ENCODE results near the gene MGARP. TPM values are rescaled to one million over a fixed set of nuclear protein-coding genes. Genes with fewer than 3 reads are reported as not detected.
A peak's percentile ranks its signal among the peaks of the same experiment; 100 is the strongest.

Gene MGARP
- polyA plus RNA-seq, 1 of the 3 experiments (the other 2 are of a cell fraction) = 22.9 TPM

GRCh38 chr4:139273835-139274234 is 6.2 kb downstream of the MGARP start:
- H4K20me1 ChIP-seq (ENCODE audit: insufficient read depth) = no peaks in the 10 kb centered on the region
- no peak overlapping the region for H3K9ac ChIP-seq
- H3K4me1 ChIP-seq (ENCODE audit: control insufficient read depth in 1 of 2, insufficient read depth in 2 of 2, low read depth in 1 of 2, low read length in 1 of 2) = peaks cover 0 to 7% of the 10 kb centered on the region in 2 experiments; a peak in 2 of 4 replicates
- H3F3A ChIP-seq (replicated peaks; ENCODE audit: insufficient read depth) = peaks cover 10% of the 10 kb centered on the region
- WGBS (ENCODE audit: low lambda C conversion rate) = 86% methylated on average over 1 of the region's 1 CpG
- ChIA-PET CTCF (no interaction called here), POLR2A (no interaction called here)
- no peak for DNase-seq
- H3K9me3 ChIP-seq = no peaks in the 10 kb centered on the region
- no peak overlapping the region for H3K4me2 ChIP-seq
- no peaks in the 10 kb centered on the region for H3K27me3 ChIP-seq (ENCODE audit: insufficient read depth)
- no peaks in the 10 kb centered on the region for H3K36me3 ChIP-seq (replicated peaks in 1 of 2; ENCODE audit: control insufficient read depth in 1 of 2, insufficient read depth in 2 of 2, low read length in 1 of 2)
- H3K9me2 ChIP-seq = no peaks in the 10 kb centered on the region
- H3K79me2 ChIP-seq (ENCODE audit: insufficient read depth) = no peaks in the 10 kb centered on the region
- H3K4me3 ChIP-seq (ENCODE audit: low read depth in 2 of 2, low read length in 1 of 2) = no peak overlapping the region
- TF ChIP-seq USF1 (IDR thresholded peaks at IDR 0.05; ENCODE audit: borderline replicate concordance, low read depth) = no peak
- TF ChIP-seq FOXM1 (IDR thresholded peaks at IDR 0.05; ENCODE audit: low read depth) = no peak
- no peak for TF ChIP-seq FOXJ3 (CRISPR knock-in tag; IDR thresholded peaks at IDR 0.05)
- no peak for TF ChIP-seq RCOR1 (IDR thresholded peaks at IDR 0.05; ENCODE audit: low read length)
- TF ChIP-seq RFX5 (IDR thresholded peaks at IDR 0.05; ENCODE audit: low read length) = no peak
- no peak for TF ChIP-seq TEAD4 (IDR thresholded peaks at IDR 0.05; ENCODE audit: borderline replicate concordance, insufficient read depth)
- H3K27ac ChIP-seq (ENCODE audit: low read depth in 2 of 2, low read length in 1 of 2) = no peak overlapping the region
- H2AFZ ChIP-seq (ENCODE audit: low read depth) = no peak overlapping the region

- no peaks in the 10 kb centered on the region for H3K27me3 ChIP-seq (ENCODE audit: insufficient read depth)
- ChIA-PET CTCF (interaction anchor here (0.7 to 3.3 kb wide), 4 partner anchors 11 to 29 kb away, joined by 3 to 11 read pairs (median 6); no protein-coding TSS in a partner anchor), POLR2A (no interaction called here)
- TF ChIP-seq NFIC (IDR thresholded peaks at IDR 0.05; ENCODE audit: borderline replicate concordance) (peak; percentile 56; the same call in 1 of the 2 replicates), CHD2 (IDR thresholded peaks at IDR 0.05; ENCODE audit: low read length, partially characterized antibody) (no peak), FOSL2 (IDR thresholded peaks at IDR 0.05; ENCODE audit: borderline replicate concordance, low read depth) (peak; percentile 58; the same call in 1 of the 2 replicates), PBX3 (IDR thresholded peaks at IDR 0.05) (peak; percentile 51), JUND (IDR thresholded peaks at IDR 0.05) (peak; percentile 61)
- H2AFZ ChIP-seq (ENCODE audit: low read depth) = peak overlapping the region; percentile 90; the same call in 1 of the 2 replicates
- H3K9me3 ChIP-seq = no peaks in the 10 kb centered on the region
- H3K36me3 ChIP-seq (replicated peaks in 1 of 2; ENCODE audit: control insufficient read depth in 1 of 2, insufficient read depth in 2 of 2, low read length in 1 of 2) = no peaks in the 10 kb centered on the region
- H3K79me2 ChIP-seq (ENCODE audit: insufficient read depth) = no peaks in the 10 kb centered on the region
- DNase-seq = no peak
- no peaks in the 10 kb centered on the region for H4K20me1 ChIP-seq (ENCODE audit: insufficient read depth)
- peaks cover 8 to 20% of the 10 kb centered on the region in 2 experiments for H3K4me1 ChIP-seq (ENCODE audit: control insufficient read depth in 1 of 2, insufficient read depth in 2 of 2, low read depth in 1 of 2, low read length in 1 of 2)
- H3K27ac ChIP-seq (ENCODE audit: low read depth in 2 of 2, low read length in 1 of 2) = peak overlapping the region; percentile 79 to 84; a peak in 3 of 4 replicates
- H3K9me2 ChIP-seq = no peaks in the 10 kb centered on the region
- H3F3A ChIP-seq (replicated peaks; ENCODE audit: insufficient read depth) = peaks cover 32% of the 10 kb centered on the region
- no peak overlapping the region; a peak in 1 of 4 replicates for H3K4me3 ChIP-seq (ENCODE audit: low read depth in 2 of 2, low read length in 1 of 2)
- H3K9ac ChIP-seq = no peak overlapping the region
- WGBS (ENCODE audit: low lambda C conversion rate) = 94% methylated on average over 1 of the region's 1 CpG
- peak overlapping the region; percentile 74 for H3K4me2 ChIP-seq
These were observed 12.7 kb downstream of the MGARP start for GRCh38 chr4:139267301-139267700.
